Measurements from ENCODE around the gene LUZP2.

LUZP2 gene

DNA sequence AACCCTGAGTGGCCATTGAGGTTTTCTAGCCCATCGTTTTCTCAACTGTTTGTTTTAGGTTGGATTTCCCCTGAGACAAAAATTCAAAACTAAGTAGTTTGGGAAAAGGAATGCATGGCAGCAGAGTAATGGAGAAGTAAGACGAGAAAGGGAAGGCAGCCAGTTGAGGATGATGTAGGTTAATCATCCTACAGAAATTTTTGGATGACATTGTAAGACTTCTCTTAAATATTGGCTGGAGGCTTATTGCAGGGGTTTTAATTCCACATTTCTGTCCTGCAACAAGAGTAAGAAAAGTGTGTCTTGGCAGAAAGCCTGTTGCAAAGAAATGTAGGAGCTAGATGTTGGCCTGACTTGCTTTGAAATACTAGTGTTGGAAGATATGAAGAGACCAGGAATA, 308.8 kb downstream of the LUZP2 start:
- no peak overlapping the region for H3K4me3 ChIP-seq (ENCODE audit: low read depth, low read length)
- TF ChIP-seq, protein P1, sequence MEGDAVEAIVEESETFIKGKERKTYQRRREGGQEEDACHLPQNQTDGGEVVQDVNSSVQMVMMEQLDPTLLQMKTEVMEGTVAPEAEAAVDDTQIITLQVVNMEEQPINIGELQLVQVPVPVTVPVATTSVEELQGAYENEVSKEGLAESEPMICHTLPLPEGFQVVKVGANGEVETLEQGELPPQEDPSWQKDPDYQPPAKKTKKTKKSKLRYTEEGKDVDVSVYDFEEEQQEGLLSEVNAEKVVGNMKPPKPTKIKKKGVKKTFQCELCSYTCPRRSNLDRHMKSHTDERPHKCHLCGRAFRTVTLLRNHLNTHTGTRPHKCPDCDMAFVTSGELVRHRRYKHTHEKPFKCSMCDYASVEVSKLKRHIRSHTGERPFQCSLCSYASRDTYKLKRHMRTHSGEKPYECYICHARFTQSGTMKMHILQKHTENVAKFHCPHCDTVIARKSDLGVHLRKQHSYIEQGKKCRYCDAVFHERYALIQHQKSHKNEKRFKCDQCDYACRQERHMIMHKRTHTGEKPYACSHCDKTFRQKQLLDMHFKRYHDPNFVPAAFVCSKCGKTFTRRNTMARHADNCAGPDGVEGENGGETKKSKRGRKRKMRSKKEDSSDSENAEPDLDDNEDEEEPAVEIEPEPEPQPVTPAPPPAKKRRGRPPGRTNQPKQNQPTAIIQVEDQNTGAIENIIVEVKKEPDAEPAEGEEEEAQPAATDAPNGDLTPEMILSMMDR (IDR thresholded peaks at IDR 0.05; ENCODE audit: borderline replicate concordance, insufficient read depth, low read depth, low read length) = no peak

DNA sequence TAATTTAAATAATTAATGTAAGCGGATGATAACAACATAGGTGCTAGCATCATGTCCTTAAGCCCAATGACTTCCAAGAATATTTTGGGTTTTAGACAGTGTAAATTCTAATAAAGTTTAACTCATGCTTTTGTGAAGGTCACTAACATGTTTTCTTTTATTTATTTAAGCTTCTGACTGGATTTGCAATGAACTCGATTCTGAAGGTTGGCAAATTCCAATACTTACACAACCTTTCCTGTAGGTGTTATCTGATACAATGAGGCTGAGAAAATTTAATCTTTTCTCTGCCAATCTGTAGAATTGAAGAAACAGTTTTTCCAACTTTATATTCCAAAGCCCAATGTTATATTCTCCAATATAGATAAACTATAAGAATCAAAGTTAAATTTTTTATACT, 311.3 kb downstream of the LUZP2 start:
- no peak overlapping the region for H3K4me3 ChIP-seq (ENCODE audit: low read depth, low read length)
- TF ChIP-seq, protein P1 (IDR thresholded peaks at IDR 0.05; ENCODE audit: borderline replicate concordance, insufficient read depth, low read depth, low read length) = no peak

DNA sequence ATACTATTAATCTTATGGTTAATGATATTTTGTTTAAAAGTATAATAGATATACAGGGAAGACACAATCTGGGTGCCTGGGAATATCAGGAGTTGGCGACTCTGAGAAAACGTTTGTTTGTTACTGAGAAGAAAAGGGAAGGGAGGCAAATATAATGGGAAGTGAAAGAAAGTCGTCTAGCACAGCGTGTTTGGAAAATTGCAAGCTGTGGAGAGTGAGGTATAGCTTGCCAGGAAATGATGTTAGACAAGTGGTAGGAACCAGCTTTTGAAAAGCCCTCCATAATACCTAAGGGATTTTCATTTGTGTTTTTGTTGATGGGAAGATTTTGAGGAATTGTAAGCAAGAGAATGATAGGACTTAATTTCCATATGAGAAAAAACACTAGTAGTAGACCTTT, 322.2 kb downstream of the LUZP2 start:
- H3K4me3 ChIP-seq (ENCODE audit: low read depth, low read length) = no peak overlapping the region
- TF ChIP-seq, protein P1 (IDR thresholded peaks at IDR 0.05; ENCODE audit: borderline replicate concordance, insufficient read depth, low read depth, low read length) = no peak

DNA sequence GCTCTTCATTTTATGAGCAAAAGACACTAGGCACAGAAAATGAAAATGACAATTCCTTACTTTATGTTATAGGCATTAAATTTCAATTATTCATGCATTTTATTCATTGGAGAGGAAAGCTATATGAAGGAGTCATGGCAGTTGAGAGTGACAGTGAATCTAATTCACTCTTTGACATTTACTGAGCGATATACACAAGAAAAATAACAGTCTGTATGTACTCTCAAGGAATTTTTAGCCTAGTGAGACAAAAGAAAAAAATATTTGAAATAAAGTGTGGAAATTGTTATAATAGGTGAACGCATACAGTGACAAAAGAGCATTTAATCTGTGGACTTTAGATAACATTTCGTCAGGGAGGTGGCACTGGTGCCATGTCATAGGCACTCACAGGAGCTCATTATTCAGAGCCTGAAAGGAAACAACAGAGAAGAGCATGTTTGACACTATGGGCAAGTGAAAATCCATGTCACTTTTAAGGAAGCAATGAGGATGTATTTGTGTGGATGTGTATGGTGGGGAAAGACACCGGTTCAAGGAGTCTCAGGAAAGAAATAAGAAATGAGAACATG, 323.1 kb downstream of the LUZP2 start:
- no peak overlapping the region for H3K4me3 ChIP-seq (ENCODE audit: low read depth, low read length)
- TF ChIP-seq, protein P1 (IDR thresholded peaks at IDR 0.05; ENCODE audit: borderline replicate concordance, insufficient read depth, low read depth, low read length) = no peak

DNA sequence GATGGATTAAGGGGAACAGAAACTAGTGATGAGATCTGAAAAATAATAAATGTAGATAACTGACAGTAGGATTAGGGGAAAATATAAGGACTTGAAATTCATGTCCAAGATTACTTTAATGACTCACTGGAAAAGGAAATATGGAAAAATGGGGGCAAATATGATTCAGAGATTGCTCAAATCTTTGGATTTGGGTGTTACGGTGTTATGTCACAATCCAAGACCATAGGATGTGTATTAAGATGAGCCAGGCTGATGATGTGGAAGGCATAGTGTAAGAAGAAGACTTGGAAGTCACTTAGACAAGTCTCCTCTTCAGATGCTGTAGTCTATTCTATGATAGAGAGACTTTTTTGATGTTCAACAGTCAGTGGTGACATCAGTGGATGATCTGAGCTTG, 323.7 kb downstream of the LUZP2 start:
- no peak overlapping the region for H3K4me3 ChIP-seq (ENCODE audit: low read depth, low read length)
- TF ChIP-seq, protein P1 (IDR thresholded peaks at IDR 0.05; ENCODE audit: borderline replicate concordance, insufficient read depth, low read depth, low read length) = no peak

DNA sequence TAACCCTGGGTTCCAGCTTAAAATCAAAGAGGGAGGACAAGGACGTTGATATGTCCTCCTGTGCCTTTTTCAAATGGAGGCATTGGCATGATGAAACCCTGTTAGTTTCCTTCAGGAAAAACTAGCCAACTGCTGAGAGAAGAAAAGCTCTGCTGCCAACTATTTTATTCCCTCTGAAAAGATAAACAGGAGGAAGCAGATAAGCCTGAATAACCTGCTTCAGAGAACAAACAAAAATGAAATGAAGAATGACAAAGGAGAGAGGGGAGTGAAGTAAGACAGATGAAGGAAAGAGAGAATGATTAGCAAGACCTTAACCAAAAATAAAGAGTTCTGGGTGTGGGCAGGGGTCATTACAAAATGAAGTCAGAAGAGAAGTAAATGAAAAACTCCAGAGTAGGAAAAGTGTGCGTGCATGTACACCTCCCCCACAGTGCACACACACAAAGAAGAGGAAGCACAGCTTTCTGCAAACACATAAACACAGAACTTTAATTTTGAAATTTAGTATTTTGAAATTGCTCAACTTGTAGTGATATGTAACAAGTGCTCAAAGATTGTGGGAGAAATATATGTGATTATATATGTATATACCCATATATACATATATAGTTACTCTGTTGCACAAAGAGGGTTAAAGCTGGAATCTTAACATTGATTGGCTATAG, 332.2 kb downstream of the LUZP2 start:
- TF ChIP-seq, protein P1 (IDR thresholded peaks at IDR 0.05; ENCODE audit: borderline replicate concordance, insufficient read depth, low read depth, low read length) = no peak

DNA sequence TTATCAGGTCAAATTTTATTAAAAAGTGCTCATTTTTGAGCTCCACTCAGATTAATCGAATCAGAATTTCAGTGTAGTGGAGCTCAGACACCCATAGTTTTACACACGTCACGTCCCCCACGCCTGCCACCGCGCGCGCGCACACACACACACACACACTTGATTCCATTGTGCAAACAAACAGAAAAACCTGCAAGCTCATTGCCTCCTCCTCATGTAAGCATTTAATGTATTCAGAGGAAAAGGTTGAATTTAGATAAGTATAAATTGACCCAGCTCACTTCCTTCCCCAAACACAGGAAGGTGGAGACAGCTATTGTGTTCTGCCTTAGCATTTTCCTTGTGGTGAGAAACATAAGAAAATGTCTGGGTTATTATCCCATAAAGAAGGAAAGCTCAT, 336.7 kb downstream of the LUZP2 start:
- no peak overlapping the region for H3K4me3 ChIP-seq (ENCODE audit: low read depth, low read length)
- TF ChIP-seq, protein P1 (IDR thresholded peaks at IDR 0.05; ENCODE audit: borderline replicate concordance, insufficient read depth, low read depth, low read length) = no peak

More for the DNA sequence above, 332.2 kb downstream of the LUZP2 start:
- no peak overlapping the region for H3K4me3 ChIP-seq (ENCODE audit: low read depth, low read length)

Data from GM12875 (cell line).